ENCODE measurements around the gene WDR72. TPM values are rescaled to one million over a fixed set of nuclear protein-coding genes. Genes with fewer than 3 reads are reported as not detected.

The WDR72 gene
- total RNA-seq, 1 donor from 2014 or later: not detected

GRCh38 chr15:53536479-53537120 lies 222.9 kb downstream of the WDR72 start:
- intact Hi-C loops (cut with micrococcal nuclease): no loop called here

- intact Hi-C loops (cut with micrococcal nuclease): no loop called here
Observed at GRCh38 chr15:53535886-53536285, 223.6 kb downstream of the WDR72 start.

- intact Hi-C loops (cut with micrococcal nuclease): no loop called here
Observed at GRCh38 chr15:53534105-53534839, 225.2 kb downstream of the WDR72 start.

- intact Hi-C loops (cut with micrococcal nuclease): no loop called here
Observed at GRCh38 chr15:53530761-53531160, 228.7 kb downstream of the WDR72 start.

- intact Hi-C loops (cut with micrococcal nuclease): no loop called here
Observed at GRCh38 chr15:53527996-53528395, 231.5 kb downstream of the WDR72 start.

- intact Hi-C loops (cut with micrococcal nuclease): no loop called here
Observed at GRCh38 chr15:53525894-53526293, 233.6 kb downstream of the WDR72 start.

- intact Hi-C loops (cut with micrococcal nuclease): no loop called here
Observed at GRCh38 chr15:53522991-53523390, 236.5 kb downstream of the WDR72 start.

GRCh38 chr15:53520996-53521395 lies 238.5 kb downstream of the WDR72 start:
- intact Hi-C loops (cut with micrococcal nuclease): no loop called here

- intact Hi-C loops (cut with micrococcal nuclease): no loop called here
Observed at GRCh38 chr15:53513431-53513830, 246.0 kb downstream of the WDR72 start.

GRCh38 chr15:53512029-53512428 lies 247.4 kb downstream of the WDR72 start:
- intact Hi-C loops (cut with micrococcal nuclease): no loop called here

GRCh38 chr15:53511175-53511574 lies 248.3 kb downstream of the WDR72 start:
- intact Hi-C loops (cut with micrococcal nuclease): no loop called here

GRCh38 chr15:53506370-53506769 lies 253.1 kb downstream of the WDR72 start:
- intact Hi-C loops (cut with micrococcal nuclease): no loop called here

GRCh38 chr15:53498996-53499395 lies 260.5 kb downstream of the WDR72 start:
- intact Hi-C loops (cut with micrococcal nuclease): no loop called here

GRCh38 chr15:53490341-53490740 lies 269.1 kb downstream of the WDR72 start:
- intact Hi-C loops (cut with micrococcal nuclease): no loop called here

GRCh38 chr15:53482055-53482454 lies 277.4 kb downstream of the WDR72 start:
- intact Hi-C loops (cut with micrococcal nuclease): no loop called here

- intact Hi-C loops (cut with micrococcal nuclease): no loop called here
Observed at GRCh38 chr15:53477981-53478766, 281.3 kb downstream of the WDR72 start.

- intact Hi-C loops (cut with micrococcal nuclease): no loop called here
Observed at GRCh38 chr15:53473886-53474285, 285.6 kb downstream of the WDR72 start.

GRCh38 chr15:53473435-53473834 lies 286.0 kb downstream of the WDR72 start:
- intact Hi-C loops (cut with micrococcal nuclease): no loop called here

GRCh38 chr15:53472883-53473282 lies 286.6 kb downstream of the WDR72 start:
- intact Hi-C loops (cut with micrococcal nuclease): no loop called here

GRCh38 chr15:53472210-53472609 lies 287.3 kb downstream of the WDR72 start:
- intact Hi-C loops (cut with micrococcal nuclease): no loop called here

- intact Hi-C loops (cut with micrococcal nuclease): no loop called here
Observed at GRCh38 chr15:53470743-53471142, 288.7 kb downstream of the WDR72 start.

- intact Hi-C loops (cut with micrococcal nuclease): no loop called here
Observed at GRCh38 chr15:53469422-53469821, 290.0 kb downstream of the WDR72 start.

Data from T-helper 2 cell treated with Interferon-gamma antibody and Interleukin-4, amounts not matched to agents 100 ng/mL and 5 ng/mL, for 36 hours (primary cell).